Endothelial cell of umbilical vein (primary cell): Measurements from ENCODE around the gene RPRD1A. TPM values are rescaled to one million over a fixed set of nuclear protein-coding genes. Genes with fewer than 3 reads are reported as not detected.

Source experiments
- BruUV-seq: library from RNA; stranded (reverse); fragments of 400-500 nt; replicated peaks from 2 replicates; lab custom pipeline; 2021; lab: Mats Ljungman, UMichigan
- CTCF ChIA-PET: fragments of 300-600, 350-600 bp; sonication (Branson Sonifier 250); formaldehyde crosslinking; loops from one replicate; lab custom pipeline; 2021; ENCODE audit warnings: antibody characterized with exemption, inconsistent platforms; lab: Charles Lee
- POLR2A ChIA-PET: fragments of 300-600, 350-600 bp; sonication (Branson Sonifier 250); formaldehyde crosslinking; loops from one replicate; lab custom pipeline; 2021; ENCODE audit warnings: antibody characterized with exemption, inconsistent platforms; lab: Charles Lee
- DNase-seq: peaks from one replicate; pipeline ENCODE4 v3.0.0-alpha.2; 2011; ENCODE audit warnings: low read depth, low spot score
- FAIRE-seq: peaks from 2 replicates; lab custom pipeline; 2011; peaks lifted over from hg19 to GRCh38; lab: Jason Lieb, UNC
- H2AFZ ChIP-seq: 2 replicates; pipeline ENCODE4 v1.6.0; 2012; ENCODE audit warnings: low read depth, low read length, control low read depth, inconsistent platforms
- H3K27ac ChIP-seq: 2 replicates; pipeline ENCODE4 v1.5.1; 2011; ENCODE audit warnings: low read depth, mild to moderate bottlenecking, control low read depth, low read length, moderate library complexity; ENCODE audit not compliant: insufficient read depth
- H3K27me3 ChIP-seq, 2 experiments: 2 replicates each; pipeline versions ENCODE4 v1.6.0 to v1.6.1; 2011; ENCODE audit warnings: low read length in 2 of 2, mixed read lengths in 1 of 2; ENCODE audit not compliant: control insufficient read depth in 2 of 2, insufficient read depth in 2 of 2
- H3K36me3 ChIP-seq, 2 experiments: 2 replicates in 1 of 2; 3 replicates in 1 of 2; pipeline ENCODE4 v1.5.1; 2011; ENCODE audit warnings: low read length in 2 of 2, mild to moderate bottlenecking in 1 of 2, moderate library complexity in 1 of 2; ENCODE audit not compliant: control insufficient read depth in 2 of 2, insufficient read depth in 2 of 2; ENCODE audit errors: extremely low read depth in 1 of 2
- H3K4me1 ChIP-seq: 3 replicates; pipeline ENCODE4 v1.5.1; 2011; ENCODE audit warnings: mild to moderate bottlenecking, low read length; ENCODE audit not compliant: control insufficient read depth, insufficient read depth; ENCODE audit errors: extremely low read depth
- H3K4me2 ChIP-seq: 2 replicates; pipeline ENCODE4 v1.6.1; 2011; ENCODE audit warnings: low read length, control low read depth, mixed read lengths; ENCODE audit not compliant: insufficient read depth
- H3K4me3 ChIP-seq, 3 experiments: fragments of 200-600 bp in 1 of 3; sonication (generic), shearing (Covaris generic) in 1 of 3; replicated peaks in 1 of 3; 2 replicates each; pipeline ENCODE4 v1.5.1; 2011 to 2016; ENCODE audit warnings: control low read depth in 3 of 3, low read length in 3 of 3, mild to moderate bottlenecking in 2 of 3, inconsistent platforms in 1 of 3, low read depth in 1 of 3, moderate library complexity in 1 of 3; ENCODE audit not compliant: insufficient read depth in 1 of 3
- H3K79me2 ChIP-seq: 2 replicates; pipeline ENCODE4 v1.6.0; 2012; ENCODE audit warnings: low read length, inconsistent platforms; ENCODE audit not compliant: control insufficient read depth, insufficient read depth
- H3K9ac ChIP-seq: replicated peaks from 2 replicates; pipeline ENCODE3; 2011; ENCODE audit warnings: low read length, control low read depth; ENCODE audit not compliant: insufficient read depth; ENCODE audit errors: extremely low read depth
- H3K9me1 ChIP-seq: replicated peaks from 3 replicates; pipeline ENCODE4 v1.6.0; 2011; ENCODE audit warnings: mild to moderate bottlenecking, low read length; ENCODE audit not compliant: control insufficient read depth, insufficient read depth; ENCODE audit errors: extremely low read depth
- H3K9me3 ChIP-seq: replicated peaks from 2 replicates; pipeline ENCODE4 v1.5.1; 2012; ENCODE audit warnings: low read length, inconsistent platforms; ENCODE audit not compliant: control insufficient read depth, insufficient read depth
- H4K20me1 ChIP-seq: replicated peaks from 2 replicates; pipeline ENCODE3; 2011; ENCODE audit warnings: mild to moderate bottlenecking, low read length; ENCODE audit not compliant: control insufficient read depth, insufficient read depth; ENCODE audit errors: extremely low read depth
- EZH2 ChIP-seq: IDR thresholded peaks from 2 replicates; pipeline ENCODE4 v1.6.1; 2012; ENCODE audit warnings: borderline replicate concordance, low read depth, mild to moderate bottlenecking, moderate library complexity, low read length, inconsistent platforms; ENCODE audit not compliant: severe bottlenecking
- FOS ChIP-seq: IDR thresholded peaks from 2 replicates; pipeline ENCODE4 v1.6.1; 2011; ENCODE audit warnings: mild to moderate bottlenecking, low read length, moderate library complexity, borderline replicate concordance; ENCODE audit not compliant: insufficient read depth
- GATA2 ChIP-seq: IDR thresholded peaks from 2 replicates; pipeline ENCODE4 v1.7.0; 2011; ENCODE audit warnings: low read depth, mild to moderate bottlenecking, moderate library complexity, mixed read lengths, low read length; ENCODE audit not compliant: insufficient read length, insufficient read depth
- JUN ChIP-seq: IDR thresholded peaks from 2 replicates; pipeline ENCODE4 v1.6.1; 2011; ENCODE audit warnings: borderline replicate concordance, low read depth; ENCODE audit not compliant: insufficient read length, insufficient read depth
- MYC ChIP-seq: IDR thresholded peaks from one replicate; pipeline ENCODE4 v1.6.1; 2011; ENCODE audit warnings: mild to moderate bottlenecking, low read depth, low read length
- POLR2A ChIP-seq: IDR thresholded peaks from 2 replicates; pipeline ENCODE4 v1.6.1; 2012; ENCODE audit warnings: low read depth, mild to moderate bottlenecking, control low read depth, low read length
- POLR2AphosphoS5 ChIP-seq: IDR thresholded peaks from 2 replicates; pipeline ENCODE4 v1.6.1; 2012; ENCODE audit warnings: low read depth, mild to moderate bottlenecking, control low read depth, low read length, moderate library complexity; ENCODE audit not compliant: insufficient read depth
- dilution Hi-C: fragments of 300-500 bp; cut with MboI; formaldehyde crosslinking; loops from one replicate; pipeline ENCODE4 v1.15.0; 2019; ENCODE audit warnings: low sequenced_read_pairs; ENCODE audit not compliant: extremely low pct_ligation_motif_present
- intact Hi-C: fragments of 100-400 bp; cut with micrococcal nuclease; formaldehyde crosslinking; loops from one replicate; pipeline ENCODE4 v1.10.0; 2022
- polyA plus RNA-seq, 4 experiments: library from polyadenylated mRNA; depleted of rRNA in 3 of 4; stranded (reverse) in 3 of 4; unstranded in 1 of 4; fragments of >200 nt; gene quantifications; 2 replicates each; pipeline versions ENCODE4 v1.2.1 to v1.2.3, GENCODE V29; 2011 to 2012; ENCODE audit warnings: missing spikeins in 1 of 4
- total RNA-seq: library from RNA; stranded (reverse); gene quantifications from 2 replicates; pipeline ENCODE4 v1.2.3, GENCODE V29; 2021
- TF ChIP-seq, protein P1 (sequence below): IDR thresholded peaks from 2 replicates; pipeline ENCODE4 v1.6.1; 2011; ENCODE audit not compliant: insufficient read depth, insufficient read length
- TF ChIP-seq, protein P2 (sequence below), 2 donors: IDR thresholded peaks; 1 replicate in 1 of 2; 2 replicates in 1 of 2; pipeline ENCODE4 v1.5.1; 2011; ENCODE audit warnings: low read length in 2 of 2, mild to moderate bottlenecking in 2 of 2, moderate library complexity in 2 of 2, control low read depth in 1 of 2, inconsistent platforms in 1 of 2, low read depth in 1 of 2; ENCODE audit not compliant: insufficient read depth in 1 of 2; ENCODE audit errors: extremely low read depth in 1 of 2

Gene RPRD1A
- total and polyA plus RNA-seq, 2 donors (not counting 3 experiments of a cell fraction or from before 2014, with no cell fraction given) = 13.5 to 50.7 TPM

DNA sequence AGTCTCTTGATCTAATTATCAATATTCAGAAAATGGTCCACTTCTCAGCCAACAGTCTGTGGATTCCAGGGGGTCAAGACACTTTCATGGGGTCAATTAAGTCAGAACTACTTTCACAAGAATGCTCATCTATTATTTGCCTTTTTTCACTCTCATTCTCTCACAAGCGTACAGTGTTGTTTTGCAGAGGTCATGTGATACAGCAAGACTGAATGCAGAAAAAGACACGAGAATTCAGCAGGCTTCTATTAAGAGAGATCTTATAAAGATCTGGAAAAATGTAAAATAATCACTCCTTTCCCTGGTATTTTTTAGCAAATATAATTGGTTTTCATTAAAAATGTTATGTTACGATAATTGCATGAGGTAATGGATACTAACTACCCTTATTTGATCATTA is 8.7 kb downstream of the RPRD1A start:
- FAIRE-seq (no peak), DNase-seq (no peak)
- POLR2A ChIA-PET = no interaction called here
- no peak overlapping the region for H3K4me3 ChIP-seq
- peaks cover 84% of the 10 kb centered on the region for H3K79me2 ChIP-seq
- dilution Hi-C loops = no loop called here
- H3K27me3 ChIP-seq = no peaks in the 10 kb centered on the region
- no peaks in the 10 kb centered on the region for H3K9me1 ChIP-seq
- no peak overlapping the region for H3K9ac ChIP-seq
- no peaks in the 10 kb centered on the region for H3K4me1 ChIP-seq
- intact Hi-C loops = no loop called here
- H2AFZ ChIP-seq = no peak overlapping the region
- H3K36me3 ChIP-seq = no peaks in the 10 kb centered on the region
- peaks cover 4% of the 10 kb centered on the region for H4K20me1 ChIP-seq
- no peak for TF ChIP-seq FOS
- no peak for TF ChIP-seq POLR2A
- TF ChIP-seq, protein P1, sequence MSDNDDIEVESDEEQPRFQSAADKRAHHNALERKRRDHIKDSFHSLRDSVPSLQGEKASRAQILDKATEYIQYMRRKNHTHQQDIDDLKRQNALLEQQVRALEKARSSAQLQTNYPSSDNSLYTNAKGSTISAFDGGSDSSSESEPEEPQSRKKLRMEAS = no peak
- no peak for TF ChIP-seq JUN
- TF ChIP-seq GATA2 = no peak
- no peak for TF ChIP-seq EZH2
- no peak for TF ChIP-seq MYC
- TF ChIP-seq, protein P2, sequence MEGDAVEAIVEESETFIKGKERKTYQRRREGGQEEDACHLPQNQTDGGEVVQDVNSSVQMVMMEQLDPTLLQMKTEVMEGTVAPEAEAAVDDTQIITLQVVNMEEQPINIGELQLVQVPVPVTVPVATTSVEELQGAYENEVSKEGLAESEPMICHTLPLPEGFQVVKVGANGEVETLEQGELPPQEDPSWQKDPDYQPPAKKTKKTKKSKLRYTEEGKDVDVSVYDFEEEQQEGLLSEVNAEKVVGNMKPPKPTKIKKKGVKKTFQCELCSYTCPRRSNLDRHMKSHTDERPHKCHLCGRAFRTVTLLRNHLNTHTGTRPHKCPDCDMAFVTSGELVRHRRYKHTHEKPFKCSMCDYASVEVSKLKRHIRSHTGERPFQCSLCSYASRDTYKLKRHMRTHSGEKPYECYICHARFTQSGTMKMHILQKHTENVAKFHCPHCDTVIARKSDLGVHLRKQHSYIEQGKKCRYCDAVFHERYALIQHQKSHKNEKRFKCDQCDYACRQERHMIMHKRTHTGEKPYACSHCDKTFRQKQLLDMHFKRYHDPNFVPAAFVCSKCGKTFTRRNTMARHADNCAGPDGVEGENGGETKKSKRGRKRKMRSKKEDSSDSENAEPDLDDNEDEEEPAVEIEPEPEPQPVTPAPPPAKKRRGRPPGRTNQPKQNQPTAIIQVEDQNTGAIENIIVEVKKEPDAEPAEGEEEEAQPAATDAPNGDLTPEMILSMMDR (IDR thresholded peaks at IDR 0.05; ENCODE audit: extremely low read depth in 1 of 2, insufficient read depth in 1 of 2, low read depth in 1 of 2, low read length in 2 of 2) = no peak
- no peak for TF ChIP-seq POLR2AphosphoS5
- H3K27ac ChIP-seq = no peak overlapping the region
- H3K4me2 ChIP-seq = no peak overlapping the region
- no peaks in the 10 kb centered on the region for H3K9me3 ChIP-seq
- BruUV-seq = no TSS peak
- CTCF ChIA-PET = no interaction called here
